ENCODE results near the gene HSPA9.
A peak's percentile ranks its signal among the peaks of the same experiment; 100 is the strongest.

HSPA9 gene

DNA sequence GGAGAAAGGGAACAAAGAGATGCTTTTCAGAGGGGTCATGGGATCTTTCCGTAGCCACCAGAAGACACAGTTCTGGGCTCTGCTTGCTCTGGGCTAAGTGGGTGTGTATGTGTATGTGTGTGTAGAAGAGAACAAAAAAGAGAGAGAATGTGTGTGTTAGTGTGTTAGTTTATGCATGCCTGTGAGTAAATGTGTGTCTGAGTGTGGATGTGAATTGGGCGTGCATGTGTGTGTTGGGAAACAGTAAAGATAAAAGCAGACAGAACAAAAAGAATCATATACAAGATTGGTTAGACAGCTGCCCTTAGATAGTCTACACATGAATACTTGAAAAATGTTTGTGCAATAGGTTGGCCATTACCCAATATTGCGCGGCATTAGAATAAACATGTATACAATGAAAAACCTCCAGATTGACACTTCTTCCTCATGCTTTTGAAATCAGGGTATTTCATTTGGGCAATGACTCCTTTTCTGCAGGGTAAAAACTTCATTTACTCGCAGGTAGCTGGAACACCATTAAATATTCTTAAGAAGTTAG is 36.5 kb upstream of the HSPA9 start:
- H3K4me3 ChIP-seq (ENCODE audit: control insufficient read depth, low read depth, low read length), result no peak overlapping the region
- no peak for DNase-seq (ENCODE audit: low read depth)
- TF ChIP-seq, protein P1, sequence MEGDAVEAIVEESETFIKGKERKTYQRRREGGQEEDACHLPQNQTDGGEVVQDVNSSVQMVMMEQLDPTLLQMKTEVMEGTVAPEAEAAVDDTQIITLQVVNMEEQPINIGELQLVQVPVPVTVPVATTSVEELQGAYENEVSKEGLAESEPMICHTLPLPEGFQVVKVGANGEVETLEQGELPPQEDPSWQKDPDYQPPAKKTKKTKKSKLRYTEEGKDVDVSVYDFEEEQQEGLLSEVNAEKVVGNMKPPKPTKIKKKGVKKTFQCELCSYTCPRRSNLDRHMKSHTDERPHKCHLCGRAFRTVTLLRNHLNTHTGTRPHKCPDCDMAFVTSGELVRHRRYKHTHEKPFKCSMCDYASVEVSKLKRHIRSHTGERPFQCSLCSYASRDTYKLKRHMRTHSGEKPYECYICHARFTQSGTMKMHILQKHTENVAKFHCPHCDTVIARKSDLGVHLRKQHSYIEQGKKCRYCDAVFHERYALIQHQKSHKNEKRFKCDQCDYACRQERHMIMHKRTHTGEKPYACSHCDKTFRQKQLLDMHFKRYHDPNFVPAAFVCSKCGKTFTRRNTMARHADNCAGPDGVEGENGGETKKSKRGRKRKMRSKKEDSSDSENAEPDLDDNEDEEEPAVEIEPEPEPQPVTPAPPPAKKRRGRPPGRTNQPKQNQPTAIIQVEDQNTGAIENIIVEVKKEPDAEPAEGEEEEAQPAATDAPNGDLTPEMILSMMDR (conservative IDR thresholded peaks at IDR 0.05; ENCODE audit: control insufficient read depth, insufficient read depth, low read depth, low read length), result no peak

DNA sequence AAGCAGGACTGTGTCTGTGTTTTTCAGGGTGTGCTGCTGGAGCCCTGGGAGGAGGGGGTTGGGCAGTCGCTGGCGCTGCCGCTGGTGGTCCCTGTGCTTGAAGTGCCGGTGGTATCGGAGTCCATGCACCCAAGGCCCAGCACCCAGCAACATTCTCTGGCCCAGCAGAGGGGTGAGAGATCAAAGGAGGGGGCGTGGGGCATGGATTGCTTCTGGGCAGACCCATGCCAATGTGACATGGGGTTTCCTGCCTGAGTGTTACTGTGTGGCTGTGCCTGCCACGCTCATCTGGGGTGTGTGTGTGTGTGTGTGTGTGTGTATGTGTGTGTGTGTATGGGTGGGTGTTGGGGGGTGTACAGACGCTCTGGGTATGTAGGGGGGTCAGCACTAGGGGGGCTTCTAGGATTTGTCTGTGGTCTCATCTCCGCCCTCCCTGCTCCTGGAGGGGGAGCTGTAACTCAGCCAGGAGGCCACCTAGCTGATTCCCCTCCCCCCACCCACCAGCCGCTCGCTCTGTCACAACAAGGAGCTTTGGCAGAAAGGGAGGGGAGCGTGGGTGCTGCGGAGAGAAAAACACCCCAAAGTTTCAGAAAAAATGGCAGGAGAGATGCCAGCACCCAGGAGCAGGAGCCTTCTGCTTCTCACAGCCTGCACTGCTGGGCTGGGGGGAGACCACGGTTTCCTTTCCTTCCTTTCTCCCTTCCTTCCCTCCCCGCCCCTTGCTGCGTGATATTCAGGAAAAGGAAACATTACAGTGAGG is 35.9 kb upstream of the HSPA9 start:
- H3K4me3 ChIP-seq (ENCODE audit: control insufficient read depth, low read depth, low read length), result peak overlapping the region; percentile 12
- TF ChIP-seq, protein P1 (conservative IDR thresholded peaks at IDR 0.05; ENCODE audit: control insufficient read depth, insufficient read depth, low read depth, low read length), result no peak
- no peak for DNase-seq (ENCODE audit: low read depth)

DNA sequence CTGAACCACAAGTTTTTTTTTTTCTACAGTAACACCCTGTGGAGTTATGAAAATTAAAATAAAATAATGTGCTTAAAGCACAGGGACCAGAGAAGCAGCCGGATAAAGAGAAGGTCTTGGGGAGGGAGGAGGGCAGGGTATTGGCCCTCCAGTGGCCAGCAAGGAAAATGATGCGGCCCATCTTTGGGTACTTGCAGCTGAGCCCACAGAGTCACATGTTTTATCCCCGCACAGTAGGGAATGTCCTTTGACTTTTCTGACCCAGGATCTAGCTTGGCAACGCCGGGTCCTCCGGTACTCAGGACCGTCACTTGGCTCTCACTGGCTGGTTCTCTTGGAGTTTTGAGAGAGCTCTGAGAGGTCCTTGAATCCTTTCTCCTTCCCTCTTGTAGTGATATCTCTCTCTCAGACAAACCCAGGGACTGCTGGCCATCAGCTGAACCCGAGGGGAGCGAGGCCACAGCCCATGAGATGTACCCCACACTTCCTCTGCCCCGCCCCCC is 35.3 kb upstream of the HSPA9 start:
- TF ChIP-seq, protein P1 (conservative IDR thresholded peaks at IDR 0.05; ENCODE audit: control insufficient read depth, insufficient read depth, low read depth, low read length), result peak; percentile 35
- peak; percentile 24 for DNase-seq (ENCODE audit: low read depth)
- no peak overlapping the region for H3K4me3 ChIP-seq (ENCODE audit: control insufficient read depth, low read depth, low read length)

DNA sequence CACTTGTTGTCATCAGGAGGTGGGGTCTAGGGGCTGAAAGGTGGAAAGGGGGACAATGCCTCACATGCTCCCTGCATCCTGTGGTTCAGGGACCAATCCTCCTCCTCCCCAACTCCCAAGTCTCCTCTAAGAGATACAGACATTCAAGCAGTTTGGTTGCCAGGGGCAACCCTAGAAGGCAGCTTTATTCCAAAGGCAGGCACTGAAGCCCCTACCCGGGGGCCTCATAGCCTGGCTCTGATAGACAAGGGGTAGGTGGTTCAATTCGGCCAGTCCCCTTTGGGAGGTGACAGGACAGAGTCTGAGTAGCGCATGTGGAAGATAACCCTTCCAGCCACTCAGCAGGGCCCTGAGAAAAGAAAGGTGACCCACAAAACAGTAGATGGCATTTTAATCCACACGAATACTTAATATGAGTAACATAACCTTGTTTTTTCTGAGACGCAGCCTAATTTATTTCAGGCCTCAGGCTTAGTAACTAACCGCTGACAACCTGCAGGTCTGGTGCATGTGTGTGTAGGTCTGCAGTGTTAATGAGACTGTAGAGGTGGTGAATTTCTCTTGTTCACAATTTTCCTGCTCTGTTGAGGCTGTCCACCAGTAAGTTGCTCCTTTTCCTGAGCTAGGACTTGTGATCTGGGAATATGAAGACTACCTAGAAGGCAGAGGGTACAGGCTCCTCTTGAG is 31.3 kb upstream of the HSPA9 start:
- no peak for DNase-seq (ENCODE audit: low read depth)
- H3K4me3 ChIP-seq (ENCODE audit: control insufficient read depth, low read depth, low read length), result no peak overlapping the region
- TF ChIP-seq, protein P1 (conservative IDR thresholded peaks at IDR 0.05; ENCODE audit: control insufficient read depth, insufficient read depth, low read depth, low read length), result no peak

DNA sequence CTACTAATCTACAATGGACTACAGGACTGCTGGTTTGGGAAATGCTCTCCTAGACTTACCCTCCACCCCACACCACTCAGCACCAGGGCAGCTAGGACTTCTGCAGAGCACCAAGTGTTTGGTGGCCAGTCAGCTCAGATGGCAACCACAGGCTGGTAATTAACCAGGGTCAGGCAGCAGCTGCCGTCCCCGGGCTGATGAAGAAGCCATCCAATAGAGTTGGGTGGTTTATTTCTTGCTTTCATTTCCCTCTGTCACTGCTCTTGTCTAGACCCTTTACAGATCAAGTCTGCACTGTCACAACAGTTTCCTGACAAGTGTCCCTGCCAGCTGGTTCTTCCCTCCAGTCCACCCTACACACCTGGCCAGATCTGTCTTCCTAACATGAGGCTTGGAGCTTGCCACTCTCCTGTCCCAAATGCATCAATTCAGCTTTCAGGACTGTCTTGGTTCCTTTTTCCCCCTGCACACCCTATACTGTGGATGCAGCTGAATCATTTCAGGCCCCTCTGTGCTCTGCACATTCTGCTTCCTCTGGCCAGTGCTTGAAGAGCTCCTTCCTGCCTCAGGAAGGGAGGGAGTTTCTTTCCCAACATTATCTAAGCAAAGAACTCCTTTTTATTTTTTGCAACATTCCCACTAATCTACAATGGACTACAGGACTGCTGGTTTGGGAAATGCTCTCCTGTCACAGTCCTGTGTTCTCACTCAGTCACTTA is 30.2 kb upstream of the HSPA9 start:
- no peak for DNase-seq (ENCODE audit: low read depth)
- no peak overlapping the region for H3K4me3 ChIP-seq (ENCODE audit: control insufficient read depth, low read depth, low read length)
- TF ChIP-seq, protein P1 (conservative IDR thresholded peaks at IDR 0.05; ENCODE audit: control insufficient read depth, insufficient read depth, low read depth, low read length), result no peak

DNA sequence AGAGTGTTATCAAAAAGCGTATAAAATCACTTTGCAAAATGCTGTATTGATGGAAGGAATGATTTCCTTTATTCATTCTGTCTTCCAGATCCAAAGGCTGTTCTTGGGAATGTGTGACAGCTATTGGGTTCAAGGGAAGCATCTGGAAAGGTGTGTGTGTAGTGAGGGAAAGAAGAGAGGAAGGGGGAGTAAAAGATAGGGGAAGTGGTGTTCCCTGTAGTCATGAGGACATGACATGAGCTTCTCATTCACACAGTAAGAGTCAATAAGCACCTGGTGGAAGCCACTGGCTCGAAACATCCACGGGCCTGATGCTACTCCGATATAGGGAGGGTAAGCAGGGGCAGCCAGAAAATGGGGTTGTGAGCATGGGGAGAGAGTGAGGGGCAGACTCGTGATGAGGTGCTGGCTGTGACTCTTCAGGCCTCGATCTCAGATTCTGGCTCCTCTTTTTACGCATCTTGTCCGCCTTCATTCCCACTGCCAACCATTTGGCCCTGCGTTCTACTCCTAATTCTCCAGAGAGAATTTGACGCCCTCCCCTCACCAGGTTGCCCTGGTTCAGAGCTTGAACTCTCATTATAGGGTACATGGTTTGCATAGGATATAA is 29.1 kb upstream of the HSPA9 start:
- H3K4me3 ChIP-seq (ENCODE audit: control insufficient read depth, low read depth, low read length), result no peak overlapping the region
- no peak for DNase-seq (ENCODE audit: low read depth)
- TF ChIP-seq, protein P1 (conservative IDR thresholded peaks at IDR 0.05; ENCODE audit: control insufficient read depth, insufficient read depth, low read depth, low read length), result no peak

Data from fibroblast of mammary gland (primary cell).